ENCODE measurements around the gene TGFBR3.

TGFBR3 gene

GRCh38 chr1:91807921-91808620 is 77.9 kb downstream of the TGFBR3 start:
- DNase-seq (ENCODE audit: low read depth): no peak
- H3K4me3 ChIP-seq (ENCODE audit: low read depth, low read length): no peak overlapping the region
- no peak for TF ChIP-seq CTCF (IDR thresholded peaks at IDR 0.05; ENCODE audit: insufficient read depth, low read depth, low read length, missing control alignments)

GRCh38 chr1:91806769-91807700 is 78.9 kb downstream of the TGFBR3 start:
- no peak for TF ChIP-seq CTCF (IDR thresholded peaks at IDR 0.05; ENCODE audit: insufficient read depth, low read depth, low read length, missing control alignments)
- no peak overlapping the region for H3K4me3 ChIP-seq (ENCODE audit: low read depth, low read length)
- DNase-seq (ENCODE audit: low read depth): no peak

- H3K4me3 ChIP-seq (ENCODE audit: low read depth, low read length): no peak overlapping the region
- no peak for TF ChIP-seq CTCF (IDR thresholded peaks at IDR 0.05; ENCODE audit: insufficient read depth, low read depth, low read length, missing control alignments)
- no peak for DNase-seq (ENCODE audit: low read depth)
These were observed 79.7 kb downstream of the TGFBR3 start for GRCh38 chr1:91806181-91806768.

- no peak for TF ChIP-seq CTCF (IDR thresholded peaks at IDR 0.05; ENCODE audit: insufficient read depth, low read depth, low read length, missing control alignments)
- no peak overlapping the region for H3K4me3 ChIP-seq (ENCODE audit: low read depth, low read length)
- peak; percentile 69 for DNase-seq (ENCODE audit: low read depth)
These were observed 80.6 kb downstream of the TGFBR3 start for GRCh38 chr1:91805311-91805801.

- DNase-seq (ENCODE audit: low read depth): peak; percentile 91
- no peak for TF ChIP-seq CTCF (IDR thresholded peaks at IDR 0.05; ENCODE audit: insufficient read depth, low read depth, low read length, missing control alignments)
- peak overlapping the region; percentile 58 for H3K4me3 ChIP-seq (ENCODE audit: low read depth, low read length)
These were observed 81.4 kb downstream of the TGFBR3 start for GRCh38 chr1:91804546-91805023.

- no peak for TF ChIP-seq CTCF (IDR thresholded peaks at IDR 0.05; ENCODE audit: insufficient read depth, low read depth, low read length, missing control alignments)
- DNase-seq (ENCODE audit: low read depth): peak; percentile 91
- peak overlapping the region; percentile 58 for H3K4me3 ChIP-seq (ENCODE audit: low read depth, low read length)
These were observed 82.0 kb downstream of the TGFBR3 start for GRCh38 chr1:91803847-91804545.
